Endometrial microvascular endothelial cells (primary cell): ENCODE data around the gene KRT77. TPM values are rescaled to one million over a fixed set of nuclear protein-coding genes. Genes with fewer than 3 reads are reported as not detected.
"Not testable (repeated sequence)": the region's sequence is repeated elsewhere in the genome, so short reads cannot be mapped to it uniquely, and the experiment has no call there.

ENCODE experiments used
- in situ Hi-C: cut with HindIII; loops from 2 replicates; pipeline ENCODE4 v1.10.0; 2017; ENCODE audit warnings: low sequenced_read_pairs, low pct_unique_long_range_greater_than_20kb; ENCODE audit errors: inconsistent ontology term
- total RNA-seq: library from RNA; depleted of rRNA; stranded (reverse); fragments of >200 nt; gene quantifications from one replicate; pipeline ENCODE4 v1.2.3, GENCODE V29; 2015; ENCODE audit errors: inconsistent ontology term

The KRT77 gene
- total RNA-seq = not detected

GRCh38 chr12:52703424-52703823, at the start of gene KRT77:
KRT77 (minus strand) TSS chr12:52703524; CDS start chr12:52703434, 90 bp downstream.
- in situ Hi-C loops = no loop called here

DNA sequence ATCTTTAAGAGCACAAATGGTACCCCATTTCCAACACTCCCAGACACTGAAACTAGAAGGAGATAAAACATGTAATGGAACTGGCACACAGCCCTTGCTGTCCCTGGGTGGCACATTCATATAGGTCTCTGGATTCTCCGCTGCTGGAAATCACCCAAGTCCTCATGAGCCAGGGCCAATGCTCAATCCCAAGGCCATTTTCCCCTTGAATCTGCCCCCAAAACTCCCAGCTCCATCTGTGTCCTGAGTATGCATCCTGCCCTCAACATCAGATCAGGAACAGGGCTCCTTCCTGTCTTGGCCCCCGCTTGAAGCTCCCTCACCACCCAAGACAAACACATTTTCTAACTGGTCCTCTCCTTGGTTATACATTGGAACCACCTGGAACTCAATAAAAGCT, 49.2 kb upstream of the KRT77 start:
- in situ Hi-C loops = no loop called here

GRCh38 chr12:52751795-52752194, 48.5 kb upstream of the KRT77 start:
- in situ Hi-C loops = no loop called here

- in situ Hi-C loops = not testable (repeated sequence)
These were observed 47.2 kb upstream of the KRT77 start for GRCh38 chr12:52750532-52750931.

- in situ Hi-C loops = no loop called here
These were observed 46.5 kb upstream of the KRT77 start for GRCh38 chr12:52749827-52750226.

- in situ Hi-C loops = no loop called here
These were observed 45.3 kb upstream of the KRT77 start for GRCh38 chr12:52748578-52748977.

GRCh38 chr12:52745554-52745953, 42.2 kb upstream of the KRT77 start:
- in situ Hi-C loops = no loop called here

GRCh38 chr12:52744493-52745156, 41.3 kb upstream of the KRT77 start:
- in situ Hi-C loops = no loop called here

- in situ Hi-C loops = no loop called here
These were observed 39.6 kb upstream of the KRT77 start for GRCh38 chr12:52742822-52743457.

DNA sequence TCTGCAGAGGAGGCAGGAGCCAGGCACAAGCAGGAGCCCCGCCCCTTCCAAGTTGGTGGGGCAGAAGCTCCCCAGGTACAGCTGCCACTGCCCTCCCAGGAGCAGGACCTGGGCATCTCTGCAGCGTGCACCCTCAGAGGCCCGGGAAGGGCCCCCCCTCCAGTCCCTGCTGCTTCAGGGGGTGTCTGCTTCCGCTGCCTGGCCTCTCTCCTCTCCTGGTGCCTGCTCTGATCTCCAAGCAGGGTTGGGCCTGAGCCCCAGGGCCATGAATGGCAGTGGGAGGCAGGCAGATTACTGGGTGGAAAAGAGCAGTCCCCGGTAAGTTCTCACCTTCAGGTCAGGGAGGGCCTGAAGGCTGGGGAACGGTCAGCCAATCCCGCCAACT, 38.9 kb upstream of the KRT77 start:
- in situ Hi-C loops = no loop called here

DNA sequence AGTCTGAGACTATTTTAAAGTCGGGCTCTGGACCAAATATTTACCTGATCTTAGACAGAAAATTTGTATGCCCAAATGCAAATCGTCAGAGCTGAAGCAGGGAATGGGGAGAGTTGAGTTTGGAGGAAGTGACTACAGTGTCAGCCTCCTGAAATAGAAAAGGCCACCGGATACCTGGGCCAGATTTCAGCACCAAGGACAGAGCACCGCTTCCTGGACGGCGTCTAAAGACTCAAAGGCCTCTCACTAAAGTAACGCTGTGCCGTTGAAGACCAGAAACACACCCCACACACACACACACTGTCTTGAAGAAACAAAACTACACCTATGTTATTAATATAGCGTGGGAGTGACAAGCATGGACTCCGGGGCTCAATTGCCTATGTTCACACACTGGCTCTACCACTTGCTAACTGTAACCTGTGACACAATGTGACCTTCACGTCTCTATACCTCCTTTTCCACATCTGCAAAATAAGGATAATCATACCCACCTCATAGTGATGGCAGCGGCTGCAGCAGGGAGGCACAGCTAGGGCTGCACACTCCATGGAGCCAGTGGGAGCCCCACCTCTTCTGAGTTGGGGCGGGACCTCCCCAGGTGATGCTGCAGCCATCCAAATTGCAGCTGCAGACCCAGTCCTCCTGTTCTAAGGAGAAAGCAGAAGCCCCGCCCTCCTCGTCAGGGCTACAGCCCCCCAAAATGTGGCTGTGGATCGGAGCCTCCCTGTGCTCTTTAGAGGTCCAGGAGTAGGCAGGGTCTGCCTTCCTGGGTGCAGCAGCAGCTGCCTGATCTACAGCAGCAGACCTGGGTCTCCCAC, 38.3 kb upstream of the KRT77 start:
- in situ Hi-C loops = no loop called here

- in situ Hi-C loops = no loop called here
These were observed 37.3 kb upstream of the KRT77 start for GRCh38 chr12:52740584-52740983.

DNA sequence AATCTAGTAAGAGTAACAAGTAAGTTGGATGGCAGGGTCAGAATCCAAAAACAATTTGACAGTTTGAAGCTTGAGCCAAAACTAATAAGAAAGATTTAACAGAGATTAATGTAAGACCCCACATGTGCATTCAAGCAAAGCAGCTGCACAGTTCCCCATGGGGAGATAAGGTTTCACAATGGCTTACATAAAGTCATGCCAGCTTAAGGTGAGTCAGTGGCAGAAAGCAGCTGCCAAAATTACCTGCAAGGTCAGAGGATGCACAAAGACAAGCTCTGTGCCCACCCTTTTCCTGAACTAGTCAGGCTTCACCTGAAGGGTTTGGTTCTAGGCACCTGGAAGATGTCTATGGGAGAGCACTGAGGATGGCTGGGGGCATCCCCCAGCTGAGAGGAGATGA, 36.6 kb upstream of the KRT77 start:
- in situ Hi-C loops = no loop called here

GRCh38 chr12:52735816-52736632, 32.7 kb upstream of the KRT77 start:
- in situ Hi-C loops = no loop called here

- in situ Hi-C loops = no loop called here
These were observed 31.8 kb upstream of the KRT77 start for GRCh38 chr12:52735106-52735505.

- in situ Hi-C loops = no loop called here
These were observed 27.5 kb upstream of the KRT77 start for GRCh38 chr12:52730793-52731192.

DNA sequence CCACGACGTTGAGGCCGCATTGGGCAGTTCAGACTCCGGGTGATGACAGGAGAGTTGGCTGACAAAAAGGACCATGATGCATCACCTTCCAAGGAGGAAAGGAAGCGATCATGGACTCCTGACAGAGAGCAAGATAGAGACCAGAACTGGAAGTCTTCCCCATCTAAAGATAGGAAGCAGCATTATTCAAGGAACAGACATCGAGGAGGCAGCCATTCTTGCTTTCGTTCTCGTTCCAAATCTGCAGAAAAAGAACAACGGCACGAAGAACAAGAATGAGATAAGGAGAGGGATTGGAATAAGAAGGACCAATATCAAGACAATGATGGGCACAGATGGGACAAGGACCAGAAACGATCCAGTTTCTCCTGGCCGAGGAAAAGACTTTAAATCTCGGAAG, 27.1 kb upstream of the KRT77 start:
- in situ Hi-C loops = no loop called here

DNA sequence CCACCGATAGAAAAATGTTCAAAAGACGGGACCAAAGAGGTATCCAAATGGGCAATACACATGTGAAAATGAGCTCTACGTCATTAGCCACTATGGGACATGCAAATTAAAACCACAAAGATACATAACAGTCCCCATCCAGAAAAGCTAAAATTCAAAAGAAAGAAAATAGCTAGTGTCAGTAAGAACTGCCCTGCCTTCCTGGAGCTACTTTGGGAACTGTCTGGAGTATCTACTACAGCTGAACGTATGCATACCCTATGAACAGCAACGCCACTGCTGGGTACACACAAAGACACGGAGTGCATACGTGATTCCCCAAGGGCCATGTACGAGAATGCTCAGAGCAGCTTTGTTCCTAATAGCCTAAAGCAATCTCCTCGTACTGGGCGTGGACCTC, 25.8 kb upstream of the KRT77 start:
- in situ Hi-C loops = no loop called here

GRCh38 chr12:52728374-52728773, 25.1 kb upstream of the KRT77 start:
- in situ Hi-C loops = no loop called here
